CD4-positive, alpha-beta T cell treated with Interleukin-2 at 100 ng/mL for 4 hours (primary cell): Measurements from ENCODE around the gene RIN3.

ENCODE experiments used
- DNase-seq: peaks from one replicate; pipeline ENCODE4 v3.0.0-alpha.2; 2020; ENCODE audit warnings: low spot score

Gene RIN3

DNA sequence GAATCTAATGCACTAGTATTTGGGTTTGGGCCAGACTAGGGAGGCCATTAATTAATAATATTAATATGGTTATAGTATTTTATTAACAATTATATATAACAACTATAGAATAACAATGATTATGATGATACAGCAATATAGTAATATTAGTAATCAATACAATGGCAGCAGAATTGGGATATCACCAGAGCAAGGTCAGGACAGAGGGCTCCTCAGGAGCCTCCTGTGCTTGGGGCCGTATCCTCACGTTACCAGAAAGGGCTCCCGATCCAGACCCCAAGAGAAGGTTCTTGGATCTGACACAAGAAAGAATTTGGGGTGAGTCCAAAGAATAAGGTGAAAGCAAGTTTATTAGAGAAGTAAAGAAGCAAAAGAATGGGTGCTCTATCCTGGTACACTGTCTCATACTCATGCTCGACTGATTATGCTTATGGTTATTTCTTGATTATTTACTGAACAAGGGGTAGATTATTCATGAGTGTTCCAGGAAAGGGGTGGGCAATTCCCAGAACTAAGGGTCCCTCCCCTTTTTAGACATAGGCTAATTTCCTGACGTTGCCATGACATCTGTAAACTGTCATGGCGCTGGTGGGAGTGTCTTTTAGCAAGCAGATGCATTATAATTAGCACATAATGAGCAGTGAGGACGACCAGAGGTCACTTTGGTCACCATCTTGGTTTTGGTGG, 61.6 kb downstream of the RIN3 start:
- peak; percentile 40 for DNase-seq

DNA sequence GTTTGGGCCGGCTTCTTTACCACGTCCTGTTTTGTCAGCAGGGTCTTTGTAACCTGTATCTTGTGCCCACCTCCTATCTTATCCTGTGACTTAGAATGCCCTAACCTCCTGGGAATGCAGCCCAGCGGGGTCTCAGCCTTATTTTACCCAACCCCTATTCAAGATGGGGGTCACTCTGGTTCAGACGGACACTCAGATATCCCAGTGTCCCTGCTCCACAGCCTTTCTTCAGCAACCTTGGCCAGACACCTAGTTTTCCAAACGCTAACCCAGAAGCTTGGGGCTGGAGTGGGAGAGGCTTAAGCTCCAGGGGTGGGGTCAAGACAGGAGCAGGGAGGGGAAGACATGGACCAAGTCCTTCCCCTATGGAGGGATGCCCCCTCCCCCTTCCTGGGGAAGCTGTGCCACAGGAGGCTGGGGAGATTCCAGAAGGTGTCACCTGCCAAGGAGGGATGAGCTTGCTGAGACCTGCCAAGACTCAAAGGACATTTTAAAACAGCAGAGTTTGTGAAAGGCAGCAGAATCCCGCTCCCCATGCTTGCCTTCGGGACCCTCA, 62.2 kb downstream of the RIN3 start:
- DNase-seq: no peak

DNA sequence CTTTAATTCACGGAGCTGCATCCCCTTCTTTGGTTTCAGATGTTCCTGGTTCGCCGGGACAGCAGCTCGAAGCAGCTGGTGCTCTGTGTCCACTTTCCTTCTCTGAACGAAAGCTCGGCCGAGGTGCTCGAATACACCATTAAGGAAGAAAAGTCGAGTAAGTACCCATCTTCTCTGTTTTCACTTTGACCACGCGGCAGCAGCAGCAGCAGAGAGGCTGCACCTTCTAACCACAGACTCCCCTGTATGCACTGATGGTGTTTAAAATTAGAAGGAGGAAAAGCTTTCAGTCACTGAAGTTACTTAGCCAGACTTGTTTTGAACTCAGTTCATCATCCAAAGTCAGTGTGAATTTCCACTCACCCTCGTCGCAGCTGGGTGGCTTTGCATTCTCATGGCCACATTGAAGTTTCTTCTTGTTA, 63.8 kb downstream of the RIN3 start:
- peak; percentile 51 for DNase-seq

DNA sequence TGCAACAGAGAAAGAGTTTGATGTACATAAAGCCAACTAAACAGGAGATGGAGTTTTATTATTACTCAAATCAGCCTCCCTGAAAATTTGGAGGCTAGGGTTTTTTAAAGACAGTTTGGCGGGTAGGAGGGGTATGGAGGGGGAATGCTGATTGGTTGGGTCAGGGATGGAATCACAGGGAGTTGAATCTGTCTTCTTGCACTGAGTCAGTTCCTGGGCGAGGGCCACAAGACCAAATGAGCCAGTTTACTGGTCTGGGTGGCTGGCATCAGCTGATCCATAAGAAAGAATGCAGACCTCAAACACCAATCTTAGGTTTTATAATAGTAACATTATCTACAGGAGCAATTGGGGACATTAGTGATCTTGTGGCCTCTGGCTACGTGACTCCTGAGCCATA, 64.9 kb downstream of the RIN3 start:
- DNase-seq: no peak

DNA sequence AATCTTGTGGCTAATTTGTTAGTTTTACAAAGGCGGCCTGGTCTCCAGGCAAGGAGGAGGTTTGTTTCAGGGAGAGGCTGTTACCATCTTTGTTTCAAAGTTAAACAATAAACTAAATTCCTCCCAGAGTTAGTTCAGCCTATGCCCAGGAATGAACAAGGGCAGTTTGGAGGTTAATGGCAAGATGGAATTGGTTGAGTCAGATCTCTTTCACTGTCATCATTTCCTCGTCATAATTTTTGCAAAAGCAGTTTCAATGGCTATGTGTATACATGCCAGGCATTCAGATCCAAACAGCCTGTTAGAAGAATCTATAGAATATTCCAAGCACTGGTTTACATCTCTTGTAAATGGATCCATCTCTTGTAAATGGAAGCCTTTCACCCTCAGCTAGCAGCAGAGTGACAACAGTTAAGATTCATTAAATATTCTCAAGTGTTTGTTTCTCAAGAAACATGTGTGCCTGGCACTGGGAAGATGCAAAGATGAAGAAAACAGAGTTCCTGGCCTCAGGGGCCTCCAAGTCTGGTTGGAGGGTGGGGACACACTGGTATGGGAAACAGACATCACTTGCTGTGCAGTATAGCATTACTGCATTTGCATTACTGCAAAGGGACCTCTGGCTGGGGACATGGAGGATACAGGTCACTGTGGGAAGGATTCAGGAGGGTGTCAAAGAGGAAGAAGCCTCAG, 65.8 kb downstream of the RIN3 start:
- DNase-seq: no peak

DNA sequence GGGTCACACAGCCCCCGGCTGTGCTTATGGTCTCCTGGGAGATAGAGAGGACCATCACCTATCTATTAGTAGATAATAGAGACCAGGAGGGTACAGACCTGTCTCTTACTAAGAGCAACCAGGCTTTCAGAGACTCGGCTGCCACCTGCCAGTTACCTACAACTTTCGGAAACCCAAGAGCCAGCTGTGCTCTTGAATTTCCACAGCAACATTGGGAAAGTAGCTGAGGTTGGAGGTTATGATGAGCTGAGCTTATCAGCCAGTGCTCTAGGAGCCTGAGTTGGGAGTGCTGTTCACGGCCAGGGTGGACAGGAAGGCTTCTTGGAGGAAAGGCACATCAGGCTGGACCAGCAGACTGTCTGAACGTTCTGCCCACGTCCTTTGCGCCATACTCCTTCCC, 67.6 kb downstream of the RIN3 start:
- no peak for DNase-seq

DNA sequence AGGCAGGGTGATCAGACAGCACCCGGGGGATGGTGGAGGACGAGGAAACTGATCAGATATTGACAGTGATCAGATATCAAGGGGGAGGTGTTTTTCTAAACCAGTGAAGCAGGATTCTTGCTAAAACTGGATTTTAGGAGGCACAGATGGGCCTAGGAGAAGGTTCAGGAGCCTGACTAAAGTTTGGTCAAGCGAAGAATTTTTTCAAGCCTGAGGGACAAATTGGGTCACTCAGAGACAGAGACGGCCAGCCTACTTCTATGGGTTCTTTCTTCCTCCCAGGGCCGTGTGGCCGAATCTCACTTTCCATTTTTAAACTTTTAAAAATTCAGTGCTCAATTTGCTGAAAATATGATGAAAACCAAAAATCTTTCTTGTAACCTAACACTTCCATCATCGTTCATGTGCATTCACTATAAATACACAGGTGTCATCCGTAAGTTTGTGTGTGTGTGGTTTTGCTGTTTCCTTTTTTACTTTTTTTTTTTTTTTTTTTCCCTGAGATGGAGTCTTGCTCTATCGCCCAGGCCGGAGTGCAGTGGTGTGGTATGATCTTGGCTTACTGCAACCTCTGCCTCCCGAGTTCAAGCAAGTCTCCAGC, 68.5 kb downstream of the RIN3 start:
- no peak for DNase-seq

DNA sequence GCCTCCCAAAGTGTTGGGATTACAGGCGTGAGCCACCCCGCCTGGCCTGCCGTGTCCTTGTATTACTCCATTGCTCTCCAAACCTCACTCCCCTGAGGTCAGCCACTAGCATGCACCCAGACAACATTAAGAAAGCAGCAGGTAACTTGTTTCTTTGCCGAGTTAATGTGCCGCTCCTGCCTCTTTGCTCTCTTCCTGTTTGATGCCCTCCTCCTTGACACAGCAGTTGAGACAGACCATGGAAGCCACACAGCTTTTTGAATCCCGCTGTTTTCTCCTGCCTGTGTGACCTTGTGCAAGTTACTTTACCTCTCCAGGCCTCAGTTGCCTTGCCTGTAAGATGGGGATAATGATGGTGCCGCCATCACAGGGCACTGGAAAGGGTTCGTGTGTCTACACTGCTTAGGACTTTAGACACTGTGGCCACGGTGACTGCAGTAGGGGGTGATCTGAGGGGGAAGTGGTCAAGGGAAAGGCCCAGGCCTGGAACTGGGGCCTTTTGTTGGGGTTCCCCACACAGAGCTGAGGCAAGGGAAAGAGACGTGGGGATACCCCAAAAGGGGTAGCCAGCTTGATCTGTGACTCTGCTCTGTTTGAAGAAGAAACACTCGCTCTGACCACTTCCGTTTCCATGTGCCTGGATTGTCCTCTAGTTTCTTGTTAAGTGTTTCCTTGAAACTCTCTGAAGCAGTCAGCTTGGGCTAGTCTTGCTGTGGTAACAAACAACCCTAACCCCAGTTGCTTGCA, 69.3 kb downstream of the RIN3 start:
- DNase-seq: peak; percentile 29

DNA sequence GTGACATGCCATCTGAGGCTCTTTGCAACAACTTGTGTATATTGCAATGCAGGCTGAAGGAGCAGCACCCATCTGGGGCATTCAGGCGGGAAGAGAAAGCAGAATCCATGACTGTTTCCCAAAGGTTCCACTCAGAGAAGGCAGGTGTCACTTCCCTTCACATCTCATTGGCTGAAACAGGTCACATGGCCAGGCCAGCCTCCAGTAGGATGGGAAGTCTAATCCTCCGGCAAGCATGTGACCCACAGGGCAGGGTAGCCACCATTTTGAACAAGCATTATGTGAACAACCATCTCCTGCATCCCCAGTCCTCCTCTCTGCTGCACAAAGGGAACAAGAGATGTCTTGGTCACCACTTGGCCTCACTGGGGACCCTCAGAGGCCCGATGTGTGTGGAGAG, 70.6 kb downstream of the RIN3 start:
- no peak for DNase-seq

DNA sequence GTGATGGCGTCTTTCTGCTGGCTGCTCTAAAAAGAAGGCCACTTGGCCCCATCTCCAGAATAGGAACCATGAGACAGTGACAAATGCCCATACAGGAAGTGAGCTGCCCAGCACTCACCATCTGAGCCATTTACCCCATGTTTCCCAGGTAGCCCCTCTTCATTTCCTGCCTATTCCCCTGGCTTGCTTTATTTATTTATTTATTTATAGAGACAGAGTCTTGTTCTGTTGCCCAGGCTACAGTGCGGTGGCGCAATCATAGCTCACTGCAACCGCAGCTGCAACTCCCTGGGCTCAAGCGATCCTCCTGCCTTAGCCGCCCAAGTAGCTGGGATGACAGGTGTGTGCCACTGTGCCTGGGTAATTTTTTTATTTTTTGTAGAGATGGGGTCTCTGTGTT, 71.2 kb downstream of the RIN3 start:
- DNase-seq: no peak

DNA sequence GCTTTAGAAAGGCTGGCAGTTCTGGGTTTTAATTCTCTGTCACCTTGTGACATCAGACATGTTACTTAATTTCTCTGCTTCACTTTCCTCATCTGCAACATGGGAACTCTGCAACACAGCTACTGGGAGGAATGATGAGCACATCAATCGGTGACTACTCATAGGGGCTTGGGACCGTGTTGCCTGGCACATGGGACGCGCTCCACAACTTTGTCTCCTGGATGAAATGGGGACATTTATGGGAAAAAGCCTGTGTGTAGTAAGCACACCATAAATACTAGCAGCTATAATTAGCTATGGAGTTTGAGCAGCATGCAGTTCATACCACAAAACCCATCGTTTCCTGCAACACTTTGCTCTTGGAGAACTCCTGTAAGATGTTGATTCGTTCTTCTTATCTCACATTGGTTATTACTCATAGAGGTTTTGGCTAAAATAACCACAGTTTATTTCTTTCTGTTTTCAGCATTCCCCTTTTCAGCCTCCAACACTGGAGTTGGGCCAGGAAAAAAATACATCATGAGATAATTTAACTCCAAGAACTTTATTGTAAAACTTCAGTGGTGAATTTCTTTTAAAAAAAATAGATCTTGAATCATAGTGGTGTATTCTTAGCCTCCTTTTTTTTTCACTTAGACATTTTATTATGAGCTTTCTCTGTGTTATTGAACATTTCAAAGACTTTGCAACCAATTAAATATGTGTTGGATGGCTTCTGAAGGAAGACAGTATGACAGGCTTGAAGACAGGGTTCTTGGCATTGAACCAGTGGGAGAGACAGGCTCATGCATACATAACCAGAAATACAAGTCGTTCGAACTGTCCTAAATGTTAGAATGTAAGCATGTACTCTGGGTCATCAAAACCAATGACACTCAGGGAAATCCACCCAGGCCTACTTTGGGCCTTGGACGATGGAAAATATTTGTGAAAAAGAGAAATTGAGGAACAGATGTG, 72.7 kb downstream of the RIN3 start:
- peak; percentile 70 for DNase-seq

DNA sequence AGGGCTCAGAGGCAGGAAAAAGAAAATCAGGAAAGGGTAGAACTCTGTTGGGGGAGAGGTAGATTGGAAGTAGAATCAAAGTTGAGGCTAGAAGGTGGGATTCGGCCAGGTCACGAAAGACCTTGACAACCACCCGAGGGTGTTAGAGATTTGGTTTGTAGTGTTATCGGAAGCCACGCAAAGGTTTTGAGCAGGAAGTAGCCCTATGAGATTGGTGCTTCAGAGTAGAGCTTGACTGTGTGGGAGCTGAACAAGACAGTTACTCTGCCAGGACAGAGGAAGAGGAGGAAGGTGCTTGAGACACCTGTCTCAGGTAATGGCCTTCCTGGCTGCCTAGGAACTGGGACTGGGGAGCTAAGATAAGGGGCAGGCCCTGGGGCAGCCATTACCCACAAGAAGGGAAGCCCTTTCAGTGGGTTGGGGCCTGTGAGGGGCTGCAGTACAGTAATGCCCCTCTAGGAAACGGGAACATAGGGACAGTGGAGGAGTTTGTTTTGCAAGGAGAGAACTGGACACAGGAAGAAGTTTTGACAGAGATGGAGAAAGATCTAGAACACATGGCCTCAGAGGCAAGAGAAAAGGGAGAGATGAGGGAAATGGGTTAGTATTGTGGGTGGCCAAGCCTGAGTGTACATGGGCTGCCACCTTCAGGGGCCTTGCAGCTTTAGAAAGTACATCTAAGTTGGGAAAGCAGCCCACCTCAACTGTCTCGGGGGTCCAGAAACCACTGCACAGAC, 73.5 kb downstream of the RIN3 start:
- DNase-seq: peak; percentile 32

DNA sequence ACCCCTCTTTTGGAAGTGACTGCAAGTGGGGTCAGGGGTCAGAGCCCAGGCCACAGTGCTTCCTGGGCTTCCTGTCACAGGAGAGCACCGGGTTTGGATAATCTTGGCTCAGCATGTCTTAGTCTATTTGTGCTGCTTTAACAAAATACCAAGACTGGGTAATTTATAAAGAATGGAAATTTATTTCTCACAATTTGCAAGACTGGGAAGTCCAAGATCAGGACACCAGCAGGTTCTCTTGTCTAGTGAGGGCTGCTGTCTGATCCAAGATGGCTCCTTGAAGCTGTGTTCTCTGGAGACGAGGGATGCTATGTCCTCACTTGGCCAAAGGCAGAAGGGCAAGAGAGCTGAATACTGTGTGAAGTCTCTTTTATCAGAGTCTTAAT, 74.1 kb downstream of the RIN3 start:
- no peak for DNase-seq

DNA sequence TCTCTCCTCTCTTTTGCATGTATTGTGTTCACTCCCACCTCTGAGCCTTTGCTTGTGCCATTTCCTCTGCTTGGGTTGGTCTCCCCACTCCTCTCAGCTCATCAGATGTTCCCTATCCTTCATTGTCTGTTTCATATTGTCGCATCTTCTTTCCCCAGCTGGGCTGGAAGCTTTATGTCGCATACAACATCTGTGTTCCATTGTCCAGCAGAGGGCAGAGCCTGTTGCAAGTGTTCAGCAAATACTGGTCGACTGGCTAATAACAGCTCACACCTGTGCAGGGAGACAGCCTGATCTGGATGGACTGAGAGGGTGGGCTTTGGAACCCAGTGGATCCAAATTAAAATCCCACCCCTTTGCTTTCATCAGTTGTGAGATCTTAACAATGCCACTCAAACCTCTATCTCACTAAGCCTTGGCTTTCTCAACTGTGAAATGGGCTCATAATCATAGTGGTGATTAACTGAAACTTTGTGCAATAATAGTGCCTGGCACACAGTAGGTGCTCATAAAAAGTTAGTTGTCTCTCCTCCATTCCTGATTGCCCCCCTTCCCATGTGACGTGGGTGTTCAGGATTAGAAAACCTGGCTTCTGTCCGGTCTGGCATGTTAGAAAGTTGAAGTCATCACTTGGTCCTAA, 75.8 kb downstream of the RIN3 start:
- DNase-seq: no peak

DNA sequence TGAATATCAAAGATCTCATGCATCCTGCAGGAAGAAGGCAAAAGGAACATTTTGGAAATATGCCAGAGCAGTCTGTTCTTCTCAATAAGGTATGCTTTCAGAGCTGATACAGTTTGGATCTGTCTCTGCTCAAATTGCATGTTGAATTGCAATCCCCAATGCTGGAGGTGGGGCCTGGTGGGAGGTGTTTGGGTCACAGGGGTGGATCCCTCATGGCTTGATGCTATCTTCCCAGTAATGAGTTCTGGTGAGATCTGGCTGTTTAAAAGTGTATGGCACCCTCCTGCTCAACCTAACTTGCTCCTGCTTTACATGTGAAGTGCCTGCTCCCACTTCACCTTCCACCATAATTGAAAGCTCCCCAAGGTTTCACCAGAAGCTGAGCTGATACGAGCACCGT, 76.6 kb downstream of the RIN3 start:
- no peak for DNase-seq

DNA sequence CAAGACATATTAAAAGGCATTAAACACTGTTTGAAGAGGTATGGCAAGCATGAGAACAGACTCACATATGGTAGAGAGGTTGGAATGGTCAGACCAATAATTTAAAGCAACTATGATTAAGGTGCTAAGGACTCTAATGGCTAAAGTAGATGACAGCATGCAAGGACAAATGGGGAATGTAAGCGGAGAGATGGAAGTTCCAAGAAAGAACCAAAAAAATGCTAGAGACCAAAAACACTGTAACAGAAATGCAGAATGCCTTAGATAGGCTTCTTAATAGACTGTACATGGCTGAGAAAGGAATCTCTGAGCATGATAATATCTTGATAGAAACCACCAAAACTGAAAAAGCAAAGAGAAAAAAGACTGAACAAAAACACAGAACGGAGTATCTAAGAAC, 77.4 kb downstream of the RIN3 start:
- no peak for DNase-seq

DNA sequence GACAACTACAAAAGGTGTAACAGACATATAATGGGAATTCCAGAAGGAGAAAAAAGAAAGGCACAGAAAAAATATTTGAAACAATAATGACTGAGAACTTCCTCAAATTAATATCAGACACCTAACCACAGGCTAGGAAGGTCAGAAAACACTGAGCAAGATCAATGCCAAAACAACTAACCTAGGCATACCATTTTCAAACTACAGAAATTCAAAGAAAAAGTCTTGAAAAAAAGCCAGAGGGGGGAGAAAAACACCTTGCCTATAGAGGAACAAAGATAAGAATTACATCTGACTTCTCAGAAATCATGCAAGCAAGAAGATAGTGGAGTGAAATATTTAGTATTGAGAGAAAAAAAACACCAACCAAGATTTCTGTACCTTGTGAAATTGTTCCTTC, 77.8 kb downstream of the RIN3 start:
- DNase-seq: no peak

DNA sequence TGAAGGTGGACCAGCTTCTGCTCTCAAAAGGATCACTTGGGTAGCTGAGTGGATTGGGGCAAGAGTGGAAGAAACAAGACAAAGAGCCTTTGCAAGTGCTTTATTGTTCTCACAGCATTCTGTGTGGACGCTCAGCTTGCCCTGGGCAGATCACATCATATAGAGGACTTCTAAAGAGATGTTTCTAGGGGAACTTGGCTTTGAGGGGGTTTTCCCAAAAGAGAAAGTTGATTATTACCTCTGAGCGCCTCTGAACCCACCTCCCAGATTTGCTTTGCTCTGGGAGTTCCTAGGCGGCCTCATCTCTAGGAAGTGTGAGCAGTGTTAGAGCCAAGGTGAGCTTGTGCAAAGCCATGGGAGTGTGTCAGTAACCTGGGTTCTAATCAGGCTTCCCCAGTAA, 81.7 kb downstream of the RIN3 start:
- DNase-seq: no peak

DNA sequence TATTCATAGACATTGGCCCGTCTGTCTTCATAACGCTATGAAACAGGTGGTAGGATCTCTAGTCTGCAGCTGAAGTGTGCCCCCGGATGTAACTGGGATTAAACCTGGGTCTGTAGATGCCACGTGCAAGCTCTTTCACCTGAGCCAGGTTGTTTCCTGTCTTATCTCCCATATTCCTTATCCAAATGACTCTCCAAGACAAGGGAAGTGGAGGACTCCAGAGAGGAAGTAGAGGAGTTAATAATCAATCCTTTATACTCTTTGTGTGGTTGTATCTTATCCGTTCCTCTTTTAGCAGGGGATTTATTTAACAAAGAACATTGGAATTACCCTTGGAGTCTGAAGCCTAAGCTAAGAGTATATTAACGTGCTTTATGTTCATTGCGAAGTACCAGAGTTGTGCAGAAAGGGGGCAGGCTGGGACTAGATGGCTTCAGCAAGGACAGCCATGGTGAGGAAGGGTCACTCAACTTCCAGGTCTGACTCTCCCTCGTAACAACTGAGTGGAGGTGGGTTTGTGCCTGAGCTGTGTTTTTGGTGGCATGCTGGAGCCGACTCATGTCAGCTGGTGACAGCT, 82.8 kb downstream of the RIN3 start:
- no peak for DNase-seq
